ENCODE results near the gene GLIS1. TPM values are rescaled to one million over a fixed set of nuclear protein-coding genes. Genes with fewer than 3 reads are reported as not detected.

GLIS1 gene
- polyA plus RNA-seq, 1 donor (not counting 4 experiments of a cell fraction or from before 2014, with no cell fraction given), result not detected

- H3K36me3 ChIP-seq (ENCODE audit: control insufficient read depth in 2 of 2, extremely low read depth in 1 of 2, insufficient read depth in 2 of 2, low read length in 2 of 2), result no peaks in the 10 kb centered on the region
- H3K4me1 ChIP-seq (ENCODE audit: control insufficient read depth, extremely low read depth, insufficient read depth, low read length), result no peaks in the 10 kb centered on the region
- H3K4me3 ChIP-seq (ENCODE audit: control insufficient read depth in 2 of 3, extremely low read depth in 1 of 3, insufficient read depth in 2 of 3, low read depth in 1 of 3, low read length in 3 of 3), result no peak overlapping the region
- DNase-seq (ENCODE audit: low read depth, low spot score) (no peak), FAIRE-seq (no peak)
- H4K20me1 ChIP-seq (ENCODE audit: control insufficient read depth, extremely low read depth, insufficient read depth, low read length), result no peaks in the 10 kb centered on the region
- H3K9me1 ChIP-seq (ENCODE audit: control insufficient read depth, extremely low read depth, insufficient read depth, low read length), result no peaks in the 10 kb centered on the region
- no peak overlapping the region for H3K27ac ChIP-seq (ENCODE audit: control insufficient read depth, insufficient read depth, low read length)
- no peak overlapping the region for H2AFZ ChIP-seq (ENCODE audit: control insufficient read depth, low read length)
- H3K79me2 ChIP-seq (ENCODE audit: control insufficient read depth, insufficient read depth, low read length), result no peaks in the 10 kb centered on the region
- H3K27me3 ChIP-seq (ENCODE audit: control insufficient read depth, extremely low read depth, insufficient read depth, low read length), result peaks cover 22% of the 10 kb centered on the region
- no peak overlapping the region for H3K4me2 ChIP-seq (ENCODE audit: control insufficient read depth, extremely low read depth, insufficient read depth, low read depth, low read length)
- H3K9ac ChIP-seq (ENCODE audit: control insufficient read depth, extremely low read depth, insufficient read depth, low read length), result no peak overlapping the region
- dilution Hi-C loops (cut with MboI; ENCODE audit: extremely low pct_ligation_motif_present, low sequenced_read_pairs), result no loop called here
- no peaks in the 10 kb centered on the region for H3K9me3 ChIP-seq (ENCODE audit: control insufficient read depth, low read depth, low read length)
- no peak for TF ChIP-seq EZH2 (IDR thresholded peaks at IDR 0.05; ENCODE audit: low read length)
- TF ChIP-seq CTCF (optimal IDR thresholded peaks at IDR 0.05 in 1 of 3, IDR thresholded peaks at IDR 0.05 in 1 of 3, conservative IDR thresholded peaks at IDR 0.05 in 1 of 3; ENCODE audit: extremely low read depth in 1 of 3, insufficient read depth in 2 of 3, low read length in 3 of 3), result no peak
Measured at GRCh38 chr1:53585565-53585964, 153.4 kb downstream of the GLIS1 start.

- no peaks in the 10 kb centered on the region for H3K36me3 ChIP-seq (ENCODE audit: control insufficient read depth in 2 of 2, extremely low read depth in 1 of 2, insufficient read depth in 2 of 2, low read length in 2 of 2)
- H3K4me3 ChIP-seq (ENCODE audit: control insufficient read depth in 2 of 3, extremely low read depth in 1 of 3, insufficient read depth in 2 of 3, low read depth in 1 of 3, low read length in 3 of 3), result no peak overlapping the region
- no peaks in the 10 kb centered on the region for H3K4me1 ChIP-seq (ENCODE audit: control insufficient read depth, extremely low read depth, insufficient read depth, low read length)
- no peak for TF ChIP-seq CTCF (optimal IDR thresholded peaks at IDR 0.05 in 1 of 3, IDR thresholded peaks at IDR 0.05 in 1 of 3, conservative IDR thresholded peaks at IDR 0.05 in 1 of 3; ENCODE audit: extremely low read depth in 1 of 3, insufficient read depth in 2 of 3, low read length in 3 of 3)
- no peak for TF ChIP-seq EZH2 (IDR thresholded peaks at IDR 0.05; ENCODE audit: low read length)
- no peak overlapping the region for H3K27ac ChIP-seq (ENCODE audit: control insufficient read depth, insufficient read depth, low read length)
- H3K9me3 ChIP-seq (ENCODE audit: control insufficient read depth, low read depth, low read length), result no peaks in the 10 kb centered on the region
- no peak for FAIRE-seq
- H3K9me1 ChIP-seq (ENCODE audit: control insufficient read depth, extremely low read depth, insufficient read depth, low read length), result no peaks in the 10 kb centered on the region
- no peak overlapping the region for H2AFZ ChIP-seq (ENCODE audit: control insufficient read depth, low read length)
- no peaks in the 10 kb centered on the region for H4K20me1 ChIP-seq (ENCODE audit: control insufficient read depth, extremely low read depth, insufficient read depth, low read length)
- H3K9ac ChIP-seq (ENCODE audit: control insufficient read depth, extremely low read depth, insufficient read depth, low read length), result no peak overlapping the region
- dilution Hi-C loops (cut with MboI; ENCODE audit: extremely low pct_ligation_motif_present, low sequenced_read_pairs), result no loop called here
- H3K27me3 ChIP-seq (ENCODE audit: control insufficient read depth, extremely low read depth, insufficient read depth, low read length), result peaks cover 22% of the 10 kb centered on the region
- H3K79me2 ChIP-seq (ENCODE audit: control insufficient read depth, insufficient read depth, low read length), result no peaks in the 10 kb centered on the region
- H3K4me2 ChIP-seq (ENCODE audit: control insufficient read depth, extremely low read depth, insufficient read depth, low read depth, low read length), result no peak overlapping the region
- no peak for DNase-seq (ENCODE audit: low read depth, low spot score)
Measured at GRCh38 chr1:53585129-53585528, 153.8 kb downstream of the GLIS1 start.

All from keratinocyte (primary cell).